ENCODE data around the gene TNFAIP1. TPM values are rescaled to one million over a fixed set of nuclear protein-coding genes. Genes with fewer than 3 reads are reported as not detected.
A peak's percentile ranks its signal among the peaks of the same experiment; 100 is the strongest.

Gene TNFAIP1
- total RNA-seq, 2 donors from 2014 or later, result 29.6 to 39.8 TPM

DNA sequence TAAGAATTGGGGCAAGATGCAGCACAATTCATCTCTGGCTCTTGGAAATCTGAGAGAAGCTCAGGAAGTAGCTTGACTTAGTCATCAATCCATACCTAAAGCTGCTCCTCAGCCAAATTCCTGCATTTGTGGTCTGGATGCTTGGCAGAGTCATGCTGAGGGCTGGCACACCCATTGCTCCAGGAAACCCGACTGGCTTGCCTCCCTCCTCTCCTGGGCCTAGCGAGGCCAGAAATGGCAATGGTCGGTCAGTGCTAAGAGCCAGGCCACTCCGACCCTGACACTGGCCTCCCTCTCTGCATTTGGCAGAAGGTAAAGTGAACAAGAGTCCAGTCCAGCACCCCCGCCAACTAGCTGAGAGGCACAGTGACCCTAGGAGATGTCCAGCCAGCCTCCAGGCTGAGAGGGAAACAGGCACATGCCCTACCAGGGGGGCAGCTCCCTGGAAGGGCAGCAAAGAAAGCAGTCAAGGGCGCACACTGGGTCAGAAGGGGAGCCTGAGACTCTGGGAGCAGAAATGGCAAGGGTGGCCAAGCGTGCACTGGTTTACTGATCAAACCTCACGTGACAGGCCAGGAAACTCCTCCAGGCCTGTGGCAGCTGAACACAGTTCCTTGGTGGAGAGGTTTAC lies 11.8 kb downstream of the TNFAIP1 start:
- DNase-seq, result no peak
- TF ChIP-seq, protein P1, sequence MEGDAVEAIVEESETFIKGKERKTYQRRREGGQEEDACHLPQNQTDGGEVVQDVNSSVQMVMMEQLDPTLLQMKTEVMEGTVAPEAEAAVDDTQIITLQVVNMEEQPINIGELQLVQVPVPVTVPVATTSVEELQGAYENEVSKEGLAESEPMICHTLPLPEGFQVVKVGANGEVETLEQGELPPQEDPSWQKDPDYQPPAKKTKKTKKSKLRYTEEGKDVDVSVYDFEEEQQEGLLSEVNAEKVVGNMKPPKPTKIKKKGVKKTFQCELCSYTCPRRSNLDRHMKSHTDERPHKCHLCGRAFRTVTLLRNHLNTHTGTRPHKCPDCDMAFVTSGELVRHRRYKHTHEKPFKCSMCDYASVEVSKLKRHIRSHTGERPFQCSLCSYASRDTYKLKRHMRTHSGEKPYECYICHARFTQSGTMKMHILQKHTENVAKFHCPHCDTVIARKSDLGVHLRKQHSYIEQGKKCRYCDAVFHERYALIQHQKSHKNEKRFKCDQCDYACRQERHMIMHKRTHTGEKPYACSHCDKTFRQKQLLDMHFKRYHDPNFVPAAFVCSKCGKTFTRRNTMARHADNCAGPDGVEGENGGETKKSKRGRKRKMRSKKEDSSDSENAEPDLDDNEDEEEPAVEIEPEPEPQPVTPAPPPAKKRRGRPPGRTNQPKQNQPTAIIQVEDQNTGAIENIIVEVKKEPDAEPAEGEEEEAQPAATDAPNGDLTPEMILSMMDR (IDR thresholded peaks at IDR 0.05), result no peak
- Histone ChIP-seq H3K36me3 (peaks cover 13% of the 10 kb centered on the region), H3K4me3 (no peak overlapping the region), H3K4me1 (no peaks in the 10 kb centered on the region), H3K9me3 (no peaks in the 10 kb centered on the region), H3K27me3 (no peaks in the 10 kb centered on the region), H3K27ac (no peak overlapping the region), H3K9ac (ENCODE audit: low read depth in 2 of 2, low read length in 2 of 2) (no peak overlapping the region)
- intact Hi-C loops (cut with DNase I), result no loop called here

DNA sequence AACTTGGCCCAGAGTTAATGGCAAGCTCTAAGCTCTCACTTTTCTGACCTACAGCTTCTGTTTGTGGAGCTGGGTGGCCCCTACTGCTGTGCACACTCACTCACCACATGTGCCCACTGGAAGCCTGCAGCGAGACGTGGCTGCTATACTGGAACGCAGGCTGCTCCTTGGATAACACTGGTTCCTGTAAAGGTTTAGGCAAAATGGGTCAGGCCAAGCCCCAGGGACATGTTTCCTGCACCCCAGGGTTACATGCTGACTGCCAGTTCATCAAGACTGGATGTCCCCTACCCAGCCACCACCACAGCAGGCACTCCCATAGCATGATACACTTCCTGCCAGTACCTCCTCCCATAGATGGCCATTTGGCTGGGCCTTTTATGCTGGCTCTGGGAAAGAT lies 13.4 kb downstream of the TNFAIP1 start:
- DNase-seq, result no peak
- Histone ChIP-seq H3K27ac (no peak overlapping the region), H3K27me3 (no peaks in the 10 kb centered on the region), H3K36me3 (peaks cover 20% of the 10 kb centered on the region), H3K4me3 (no peak overlapping the region), H3K9me3 (no peaks in the 10 kb centered on the region), H3K4me1 (no peaks in the 10 kb centered on the region), H3K9ac (ENCODE audit: low read depth in 2 of 2, low read length in 2 of 2) (no peak overlapping the region)
- TF ChIP-seq, protein P1 (IDR thresholded peaks at IDR 0.05), result no peak
- intact Hi-C loops (cut with DNase I), result no loop called here

DNA sequence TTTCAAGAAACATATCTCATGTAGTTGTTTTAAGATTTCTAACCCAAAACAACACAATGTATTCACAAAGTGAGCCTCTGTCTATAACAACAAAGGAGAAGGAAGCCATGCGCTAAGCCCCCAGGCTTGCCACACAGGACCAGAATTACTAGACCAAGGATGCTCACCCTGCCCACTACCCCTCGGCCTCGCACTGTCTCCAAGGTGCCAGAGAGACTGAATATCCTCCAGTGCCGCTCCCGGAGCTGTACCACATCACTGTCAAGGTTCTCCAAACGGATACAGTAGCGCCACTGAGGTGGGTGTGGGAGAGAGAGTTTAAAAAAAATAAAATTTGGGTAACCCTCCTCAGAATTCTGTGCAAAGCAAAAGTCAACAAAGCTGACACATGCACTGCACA lies 14.7 kb downstream of the TNFAIP1 start:
- intact Hi-C loops (cut with DNase I), result no loop called here
- no peaks in the 10 kb centered on the region for H3K27me3 ChIP-seq
- TF ChIP-seq, protein P1 (IDR thresholded peaks at IDR 0.05), result no peak
- peaks cover 20% of the 10 kb centered on the region for H3K36me3 ChIP-seq
- H3K9me3 ChIP-seq, result no peaks in the 10 kb centered on the region
- no peaks in the 10 kb centered on the region for H3K4me1 ChIP-seq
- no peak overlapping the region for H3K4me3 ChIP-seq
- H3K9ac ChIP-seq (ENCODE audit: low read depth in 2 of 2, low read length in 2 of 2), result no peak overlapping the region
- no peak overlapping the region for H3K27ac ChIP-seq
- DNase-seq, result no peak

DNA sequence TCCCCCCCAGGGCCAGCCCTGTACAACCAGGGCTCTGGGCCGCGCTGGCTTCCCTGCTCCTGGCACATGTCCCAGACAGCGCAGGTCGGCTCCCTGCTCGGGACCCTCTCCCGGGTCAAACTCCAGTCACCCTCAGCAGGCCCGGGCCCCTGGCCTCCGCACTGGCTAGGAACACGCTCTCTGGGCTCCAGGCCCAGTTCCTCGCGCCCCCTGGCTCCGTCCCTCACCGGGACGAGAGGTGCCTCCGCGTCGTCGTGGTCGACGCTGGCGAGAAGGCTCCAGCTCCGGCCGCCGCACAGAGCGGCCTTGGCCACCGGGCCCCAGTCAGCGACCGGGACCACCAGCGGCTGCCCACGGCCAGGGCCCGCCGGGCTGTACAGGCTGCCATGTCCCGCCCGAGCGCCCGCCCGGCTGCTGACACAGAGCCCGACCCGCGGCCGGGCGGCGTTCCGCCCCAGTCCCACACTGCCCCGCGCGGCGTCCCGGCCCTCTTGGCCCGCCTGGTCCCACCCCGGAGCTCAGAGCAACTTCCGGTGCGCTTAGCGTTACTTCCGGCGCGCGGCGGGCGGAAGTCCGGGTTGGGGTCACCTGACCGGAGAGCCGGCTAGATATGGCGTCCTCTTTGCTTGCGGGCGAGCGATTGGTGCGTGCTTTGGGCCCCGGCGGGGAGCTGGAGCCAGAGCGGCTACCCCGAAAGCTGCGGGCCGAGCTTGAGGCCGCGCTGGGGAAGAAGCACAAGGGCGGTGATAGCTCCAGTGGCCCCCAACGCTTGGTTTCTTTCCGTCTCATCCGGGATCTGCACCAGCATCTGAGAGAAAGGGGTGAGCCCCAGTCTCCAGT lies 21.7 kb downstream of the TNFAIP1 start, which contains the start of gene POLDIP2:
TSS of gene POLDIP2 (minus strand) at position 467 of the 840 bp plus-strand sequence. CDS start at position 388, 79 bp downstream.
- peak within 1 kb of the TSS; percentile 92 to 97 for H3K9ac ChIP-seq (ENCODE audit: low read depth in 2 of 2, low read length in 2 of 2)
- H3K4me1 ChIP-seq, result peaks cover 7% of the 10 kb centered on the region
- no peaks in the 10 kb centered on the region for H3K9me3 ChIP-seq
- peak within 1 kb of the TSS; percentile 76 for H3K27ac ChIP-seq
- intact Hi-C loops (cut with DNase I), result no loop called here
- H3K4me3 ChIP-seq, result peak within 1 kb of the TSS; percentile 99
- peaks cover 18% of the 10 kb centered on the region for H3K36me3 ChIP-seq
- TF ChIP-seq, protein P1 (IDR thresholded peaks at IDR 0.05), result no peak
- no peaks in the 10 kb centered on the region for H3K27me3 ChIP-seq
- peak; percentile 96 for DNase-seq

DNA sequence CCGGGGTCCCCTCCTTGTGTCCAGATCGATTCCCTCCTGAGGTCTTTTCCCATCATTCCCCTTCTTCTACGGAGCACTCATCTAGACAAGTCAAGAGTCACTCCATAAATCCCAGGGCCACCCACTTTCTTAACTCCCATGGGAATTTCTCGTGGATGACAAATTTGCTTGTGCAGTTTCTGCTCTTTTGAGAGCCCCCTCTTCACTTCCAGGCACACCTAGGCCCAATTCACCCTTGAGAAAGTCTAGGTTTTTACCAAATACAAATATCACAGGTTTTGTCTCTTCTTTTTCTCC lies 22.3 kb downstream of the TNFAIP1 start:
- Histone ChIP-seq H3K9me3 (no peaks in the 10 kb centered on the region), H3K9ac (ENCODE audit: low read depth in 2 of 2, low read length in 2 of 2) (peak overlapping the region; percentile 74 to 86), H3K4me3 (peak overlapping the region; percentile 99), H3K4me1 (peaks cover 7% of the 10 kb centered on the region), H3K27ac (peak overlapping the region; percentile 76), H3K36me3 (peaks cover 16% of the 10 kb centered on the region), H3K27me3 (no peaks in the 10 kb centered on the region)
- no peak for DNase-seq
- TF ChIP-seq, protein P1 (IDR thresholded peaks at IDR 0.05), result no peak
- intact Hi-C loops (cut with DNase I), result no loop called here

Measured in colonic mucosa (tissue), 4 donors.